Activated gamma-delta T cell treated with Interleukin-2 at 50 U/mL for 16 hours (primary cell): ENCODE measurements around the gene LMO3.
"Not testable (repeated sequence)": the region's sequence is repeated elsewhere in the genome, so short reads cannot be mapped to it uniquely, and the experiment has no call there.

Source experiments
- DNase-seq: peaks from one replicate; pipeline ENCODE4 v3.0.0-alpha.2; 2020

LMO3 gene

GRCh38 chr12:16537652-16538051 lies 68.3 kb downstream of the LMO3 start:
- DNase-seq, result not testable (repeated sequence)

- no peak for DNase-seq
These were observed 74.3 kb downstream of the LMO3 start for GRCh38 chr12:16531621-16532020.

- DNase-seq, result no peak
These were observed 75.6 kb downstream of the LMO3 start for GRCh38 chr12:16530268-16530850.

GRCh38 chr12:16526693-16527092 lies 79.3 kb downstream of the LMO3 start:
- no peak for DNase-seq

- DNase-seq, result no peak
These were observed 81.6 kb downstream of the LMO3 start for GRCh38 chr12:16524378-16524777.

- no peak for DNase-seq
These were observed 82.0 kb downstream of the LMO3 start for GRCh38 chr12:16523951-16524331.

- DNase-seq, result no peak
These were observed 82.5 kb downstream of the LMO3 start for GRCh38 chr12:16523284-16523950.

- DNase-seq, result no peak
These were observed 85.6 kb downstream of the LMO3 start for GRCh38 chr12:16520328-16520727.

- DNase-seq, result no peak
These were observed 90.3 kb downstream of the LMO3 start for GRCh38 chr12:16515666-16516065.

GRCh38 chr12:16513231-16513630 lies 92.7 kb downstream of the LMO3 start:
- no peak for DNase-seq

- DNase-seq, result no peak
These were observed 96.6 kb downstream of the LMO3 start for GRCh38 chr12:16509411-16509810.

- no peak for DNase-seq
These were observed 99.6 kb downstream of the LMO3 start for GRCh38 chr12:16506394-16506793.

GRCh38 chr12:16504200-16504599 lies 101.8 kb downstream of the LMO3 start:
- DNase-seq, result no peak

GRCh38 chr12:16499611-16500010 lies 106.4 kb downstream of the LMO3 start:
- DNase-seq, result no peak
